ENCODE measurements around the gene MCRIP2.
A peak's percentile ranks its signal among the peaks of the same experiment; 100 is the strongest.

- no peak for TF ChIP-seq EZH2phosphoT487 (IDR thresholded peaks at IDR 0.05; ENCODE audit: borderline replicate concordance)
- TF ChIP-seq CTCF (conservative IDR thresholded peaks at IDR 0.05; ENCODE audit: low read length): peak; percentile 30; the same call in 1 of the 2 replicates
Observed at GRCh38 chr16:600781-601180, 40.8 kb upstream of the MCRIP2 start.

All from Loucy (cell line).